Measurements from ENCODE around the gene SLC6A11. TPM values are rescaled to one million over a fixed set of nuclear protein-coding genes. Genes with fewer than 3 reads are reported as not detected.
A peak's percentile ranks its signal among the peaks of the same experiment; 100 is the strongest.

Gene SLC6A11
- polyA plus RNA-seq, 1 experiment = not detected

- POLR2A ChIA-PET = no interaction called here
- no peak overlapping the region for H3K4me3 ChIP-seq (ENCODE audit: low read depth, low read length)
- no peak for TF ChIP-seq CTCF (IDR thresholded peaks at IDR 0.05; ENCODE audit: insufficient read depth, low read depth, low read length)
- no peaks in the 10 kb centered on the region for H3K27me3 ChIP-seq (ENCODE audit: control insufficient read depth, insufficient read depth, low read length)
- H3K36me3 ChIP-seq (ENCODE audit: control insufficient read depth, insufficient read depth, low read length) = no peaks in the 10 kb centered on the region
- CTCF ChIA-PET = interaction anchor here (0.6 to 1.4 kb wide), 2 partner anchors 124 to 127 kb away, joined by 3 read pairs; no protein-coding TSS in a partner anchor
- no peak for DNase-seq (ENCODE audit: low read depth)
Measured at GRCh38 chr3:10882851-10883250, 66.8 kb downstream of the SLC6A11 start.

- no peak overlapping the region for H3K4me3 ChIP-seq (ENCODE audit: low read depth, low read length)
- peak; percentile 31 for TF ChIP-seq CTCF (IDR thresholded peaks at IDR 0.05; ENCODE audit: insufficient read depth, low read depth, low read length)
- no peaks in the 10 kb centered on the region for H3K27me3 ChIP-seq (ENCODE audit: control insufficient read depth, insufficient read depth, low read length)
Measured at GRCh38 chr3:10883478-10884234, 67.6 kb downstream of the SLC6A11 start.

GRCh38 chr3:10887015-10887414 is 71.0 kb downstream of the SLC6A11 start:
- H3K4me3 ChIP-seq (ENCODE audit: low read depth, low read length) = no peak overlapping the region
- no peaks in the 10 kb centered on the region for H3K36me3 ChIP-seq (ENCODE audit: control insufficient read depth, insufficient read depth, low read length)
- TF ChIP-seq CTCF (IDR thresholded peaks at IDR 0.05; ENCODE audit: insufficient read depth, low read depth, low read length) = no peak
- H3K27me3 ChIP-seq (ENCODE audit: control insufficient read depth, insufficient read depth, low read length) = no peaks in the 10 kb centered on the region
- ChIA-PET POLR2A (no interaction called here), CTCF (no interaction called here)
- no peak for DNase-seq (ENCODE audit: low read depth)

More at GRCh38 chr3:10883478-10884234, 67.6 kb downstream of the SLC6A11 start:
- H3K36me3 ChIP-seq (ENCODE audit: control insufficient read depth, insufficient read depth, low read length) = no peaks in the 10 kb centered on the region
- ChIA-PET POLR2A (no interaction called here), CTCF (interaction anchor here (1.4 kb wide), 1 partner anchor 125 kb away, joined by 3 read pairs; no protein-coding TSS in a partner anchor)
- DNase-seq (ENCODE audit: low read depth) = no peak

- DNase-seq (ENCODE audit: low read depth) = no peak
- ChIA-PET POLR2A (no interaction called here), CTCF (interaction anchor here (0.6 kb wide), 1 partner anchor 413 kb away, joined by 3 read pairs; no protein-coding TSS in a partner anchor)
- no peaks in the 10 kb centered on the region for H3K36me3 ChIP-seq (ENCODE audit: control insufficient read depth, insufficient read depth, low read length)
- no peaks in the 10 kb centered on the region for H3K27me3 ChIP-seq (ENCODE audit: control insufficient read depth, insufficient read depth, low read length)
- no peak for TF ChIP-seq CTCF (IDR thresholded peaks at IDR 0.05; ENCODE audit: insufficient read depth, low read depth, low read length)
- no peak overlapping the region for H3K4me3 ChIP-seq (ENCODE audit: low read depth, low read length)
Measured at GRCh38 chr3:10888518-10889090, 72.6 kb downstream of the SLC6A11 start.

- H3K27me3 ChIP-seq (ENCODE audit: control insufficient read depth, insufficient read depth, low read length) = no peaks in the 10 kb centered on the region
- TF ChIP-seq CTCF (IDR thresholded peaks at IDR 0.05; ENCODE audit: insufficient read depth, low read depth, low read length) = no peak
- no peak overlapping the region for H3K4me3 ChIP-seq (ENCODE audit: low read depth, low read length)
- CTCF ChIA-PET = no interaction called here
- POLR2A ChIA-PET = no interaction called here
- H3K36me3 ChIP-seq (ENCODE audit: control insufficient read depth, insufficient read depth, low read length) = no peaks in the 10 kb centered on the region
- no peak for DNase-seq (ENCODE audit: low read depth)
Measured at GRCh38 chr3:10889206-10889960, 73.4 kb downstream of the SLC6A11 start.

Data from BJ (cell line).